Ectodermal cell (in vitro differentiated cells): ENCODE data around the gene HECTD3.
"Not testable (repeated sequence)": the region's sequence is repeated elsewhere in the genome, so short reads cannot be mapped to it uniquely, and the experiment has no call there.

Experiments
- H3K27ac ChIP-seq: 2 replicates; pipeline ENCODE4 v1.7.0; 2013; ENCODE audit warnings: mild to moderate bottlenecking, low read depth, low read length; ENCODE audit not compliant: insufficient read depth, poor library complexity, severe bottlenecking
- H3K27me3 ChIP-seq: 2 replicates; pipeline ENCODE4 v1.7.0; 2013; ENCODE audit warnings: mild to moderate bottlenecking, low read length; ENCODE audit not compliant: insufficient read depth, control insufficient read depth, poor library complexity, severe bottlenecking
- H3K36me3 ChIP-seq: one replicate; pipeline ENCODE4 v1.7.0; 2013; ENCODE audit warnings: low read length; ENCODE audit not compliant: control insufficient read depth, insufficient read depth
- H3K4me1 ChIP-seq: one replicate; pipeline ENCODE4 v1.7.0; 2013; ENCODE audit warnings: low read length; ENCODE audit not compliant: control insufficient read depth, insufficient read depth
- H3K4me3 ChIP-seq: 2 replicates; pipeline ENCODE4 v1.7.0; 2013; ENCODE audit warnings: low read depth, low read length, control low read depth; ENCODE audit not compliant: insufficient read depth
- H3K9me3 ChIP-seq: 2 replicates; pipeline ENCODE4 v1.7.0; 2013; ENCODE audit warnings: mild to moderate bottlenecking, low read length, moderate library complexity; ENCODE audit not compliant: control insufficient read depth
- WGBS, 2 experiments: methylation state at CpG; one replicate each; pipeline ENCODE4 v1.1.7; 2013; ENCODE audit warnings: missing lambda C conversion rate in 2 of 2; 5-methylcytosine and 5-hydroxymethylcytosine counted together

HECTD3 gene

DNA sequence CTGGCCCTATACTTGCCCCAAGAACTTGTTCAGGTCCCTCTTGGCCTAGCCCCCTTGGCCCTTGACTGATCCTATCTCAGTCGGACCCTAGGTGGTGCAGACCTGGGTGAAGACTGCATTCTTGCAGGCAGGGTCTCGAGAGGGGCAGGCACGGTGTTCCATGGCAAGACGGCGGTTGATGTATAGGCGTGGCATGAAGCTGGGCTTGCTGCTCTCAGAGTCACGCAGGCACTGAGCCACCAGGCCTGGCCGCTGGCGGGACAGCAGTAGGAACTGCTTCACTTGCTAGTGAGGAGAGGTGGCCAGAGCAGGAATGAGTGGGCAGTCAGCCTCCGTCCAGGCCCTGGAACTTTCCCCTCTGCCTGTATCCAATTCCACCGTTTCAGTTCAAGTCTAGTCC is 3.8 kb downstream of the HECTD3 start:
- no peak overlapping the region for H3K4me3 ChIP-seq
- H3K9me3 ChIP-seq = no peaks in the 10 kb centered on the region
- peaks cover 14% of the 10 kb centered on the region for H3K36me3 ChIP-seq
- no peak overlapping the region for H3K27ac ChIP-seq
- H3K27me3 ChIP-seq = peaks cover 5% of the 10 kb centered on the region
- no peaks in the 10 kb centered on the region for H3K4me1 ChIP-seq
- WGBS, 2 experiments = 85 to 87% methylated on average over 11 of the region's 11 CpGs

DNA sequence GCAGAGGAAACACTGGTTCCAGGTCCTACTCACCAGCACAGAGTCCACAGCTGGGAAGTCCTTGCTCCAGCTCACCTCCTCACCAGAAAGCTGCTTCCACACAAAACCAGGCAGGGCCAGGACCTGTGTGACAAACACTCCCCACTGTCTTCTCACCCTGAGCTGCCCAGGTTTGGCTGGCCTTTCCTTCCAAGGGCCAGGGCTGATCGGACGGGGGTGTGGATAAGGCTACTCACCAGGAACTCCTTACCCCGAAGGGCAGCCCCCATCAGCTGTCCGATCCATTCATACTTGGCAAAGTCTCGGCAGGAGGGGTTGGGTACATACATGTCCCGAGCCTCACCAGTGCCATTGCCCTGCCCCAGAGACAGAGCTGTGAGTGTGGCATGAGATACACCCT is 5.4 kb downstream of the HECTD3 start:
- H3K4me3 ChIP-seq = no peak overlapping the region
- no peaks in the 10 kb centered on the region for H3K4me1 ChIP-seq
- H3K36me3 ChIP-seq = peaks cover 14% of the 10 kb centered on the region
- WGBS, 2 experiments = 94 to 95% methylated on average over 6 of the region's 6 CpGs
- peaks cover 5% of the 10 kb centered on the region for H3K27me3 ChIP-seq
- H3K9me3 ChIP-seq = no peaks in the 10 kb centered on the region
- no peak overlapping the region for H3K27ac ChIP-seq

DNA sequence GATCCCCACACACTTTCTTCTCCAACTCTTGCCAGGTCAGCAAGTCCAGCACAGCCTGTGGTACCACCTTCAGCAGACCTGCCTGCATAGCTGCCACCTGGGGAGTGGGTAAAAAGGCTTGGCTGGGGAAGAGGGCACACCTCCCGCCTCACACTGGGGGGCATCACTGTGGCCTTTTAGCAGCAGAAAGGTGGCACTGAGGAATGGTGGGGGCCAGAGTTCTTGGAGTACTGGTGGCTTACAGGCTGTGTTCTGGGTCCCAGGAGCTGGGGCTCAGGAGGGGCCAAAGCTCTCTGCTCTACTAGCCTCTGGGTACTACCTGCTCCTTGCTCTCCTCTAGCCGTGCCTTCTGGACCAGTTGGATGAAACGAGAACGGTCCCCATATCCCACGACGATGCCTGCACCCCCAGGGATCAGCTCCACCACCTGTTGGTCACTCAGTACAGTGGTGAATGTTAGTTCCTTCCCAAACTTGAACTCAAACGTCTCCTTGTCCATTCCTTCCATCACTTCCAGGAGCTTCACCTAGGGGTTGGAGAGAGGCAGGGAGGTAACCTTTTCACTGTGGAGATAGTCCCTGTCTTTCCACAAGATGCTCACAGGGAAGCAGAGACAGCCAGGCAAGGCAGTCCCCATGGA is 6.7 kb downstream of the HECTD3 start:
- H3K9me3 ChIP-seq = no peaks in the 10 kb centered on the region

DNA sequence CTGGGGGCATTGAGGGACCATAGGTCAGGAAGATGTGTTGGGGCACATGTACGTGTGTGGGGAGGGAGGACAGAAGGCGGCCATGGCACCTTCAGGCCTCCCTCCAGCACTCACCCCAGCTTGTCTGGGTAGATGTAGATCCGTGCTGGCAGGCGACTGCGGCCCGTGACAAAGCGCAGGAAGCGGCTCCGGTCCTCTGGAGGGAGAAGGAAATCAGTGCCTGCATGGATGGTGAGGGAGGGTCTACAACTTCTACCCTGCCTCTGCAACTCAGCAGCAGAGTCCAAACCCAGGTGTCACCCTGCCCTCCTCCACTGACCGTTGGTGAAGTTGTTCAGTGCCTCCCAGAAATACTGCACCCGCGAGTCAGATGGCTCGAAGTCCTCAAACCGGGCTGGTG is 7.4 kb downstream of the HECTD3 start:
- Histone ChIP-seq H3K9me3 (no peaks in the 10 kb centered on the region), H3K4me1 (no peaks in the 10 kb centered on the region), H3K36me3 (peaks cover 14% of the 10 kb centered on the region), H3K4me3 (no peak overlapping the region), H3K27me3 (no peaks in the 10 kb centered on the region), H3K27ac (no peak overlapping the region)
- WGBS, 2 experiments = 95 to 96% methylated on average over 14 of the region's 14 CpGs

More for the DNA sequence above, 6.7 kb downstream of the HECTD3 start:
- H3K27ac ChIP-seq = no peak overlapping the region
- no peak overlapping the region for H3K4me3 ChIP-seq
- H3K36me3 ChIP-seq = peaks cover 14% of the 10 kb centered on the region
- H3K27me3 ChIP-seq = no peaks in the 10 kb centered on the region
- 92 to 98% methylated on average over 7 of the region's 7 CpGs for WGBS, 2 experiments
- no peaks in the 10 kb centered on the region for H3K4me1 ChIP-seq

DNA sequence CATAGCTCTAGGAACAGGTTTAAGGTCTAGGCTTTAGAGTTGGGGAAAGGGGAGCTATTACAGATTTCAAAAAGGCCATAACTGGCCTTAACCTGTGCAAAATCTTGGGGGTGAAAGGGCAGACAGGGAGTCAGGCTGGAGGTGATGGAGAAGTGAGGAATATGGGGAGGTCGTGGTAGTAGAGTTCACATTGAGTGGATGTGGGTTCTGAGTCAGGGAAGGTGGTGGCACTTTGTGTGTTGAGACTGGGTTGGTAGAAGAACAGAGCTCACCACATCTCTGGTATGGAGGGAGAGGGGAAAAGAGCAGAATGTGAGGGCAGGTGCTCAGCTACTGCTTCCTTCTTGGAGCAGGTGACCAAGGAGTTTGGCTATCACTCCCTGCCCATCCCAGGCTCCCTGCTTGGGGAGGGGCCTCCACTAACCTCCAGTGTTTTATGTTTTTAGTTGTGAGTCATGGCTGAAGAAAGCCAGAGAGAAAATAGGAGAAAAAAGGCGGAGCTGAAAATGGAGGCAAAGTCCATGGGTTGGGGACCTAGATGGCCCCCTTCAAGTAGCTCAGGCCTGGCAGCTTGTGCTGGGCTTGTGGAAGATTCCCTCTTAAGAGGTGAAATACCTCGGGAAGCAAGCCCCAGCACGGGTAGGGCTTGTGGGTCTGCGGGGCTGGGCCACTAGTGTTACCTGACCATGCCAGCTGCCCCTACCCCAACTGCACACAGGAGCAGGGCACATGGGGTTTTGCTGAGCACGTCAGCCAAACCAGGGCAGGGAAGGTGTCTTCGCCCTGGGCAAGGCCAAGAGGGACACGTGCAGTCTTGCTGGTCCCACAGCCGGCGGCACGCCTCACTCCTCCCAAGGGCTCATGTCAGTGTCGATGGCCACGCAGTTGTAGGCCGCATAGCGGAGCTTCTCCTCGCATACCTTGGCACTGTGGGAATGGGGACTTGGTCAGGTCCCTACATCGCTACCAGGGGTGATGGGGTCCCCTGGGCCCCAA is 8.2 kb downstream of the HECTD3 start:
- no peak overlapping the region for H3K27ac ChIP-seq
- H3K4me3 ChIP-seq = no peak overlapping the region
- no peaks in the 10 kb centered on the region for H3K9me3 ChIP-seq
- 94 to 95% methylated on average over 17 of the region's 17 CpGs for WGBS, 2 experiments
- H3K36me3 ChIP-seq = peaks cover 14% of the 10 kb centered on the region
- no peaks in the 10 kb centered on the region for H3K4me1 ChIP-seq
- H3K27me3 ChIP-seq = no peaks in the 10 kb centered on the region

DNA sequence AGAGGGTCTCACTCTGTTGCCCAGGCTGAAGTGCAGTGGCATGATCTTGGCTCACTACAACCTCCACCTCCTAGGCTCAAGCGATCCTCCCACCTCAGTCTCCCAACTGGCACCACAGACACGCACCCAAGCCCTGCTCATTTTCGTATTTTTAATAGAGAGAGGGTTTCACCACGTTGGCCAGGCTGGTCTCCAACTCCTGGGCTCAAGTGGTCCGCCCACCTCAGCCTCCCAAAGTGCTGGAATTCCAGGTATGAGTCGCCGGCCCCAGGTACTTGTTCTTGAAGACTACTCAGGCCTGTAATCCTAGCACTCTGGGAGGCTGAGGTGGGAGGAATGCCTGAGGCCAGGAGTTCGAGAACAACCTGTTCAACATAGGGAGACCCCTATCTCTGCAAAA is 9.5 kb downstream of the HECTD3 start:
- 89 to 92% methylated on average over 8 of the region's 8 CpGs for WGBS, 2 experiments
- not testable (repeated sequence) for H3K4me3 ChIP-seq, H3K27me3 ChIP-seq, H3K9me3 ChIP-seq, H3K27ac ChIP-seq, H3K4me1 ChIP-seq
- peaks cover 14% of the 10 kb centered on the region for H3K36me3 ChIP-seq

DNA sequence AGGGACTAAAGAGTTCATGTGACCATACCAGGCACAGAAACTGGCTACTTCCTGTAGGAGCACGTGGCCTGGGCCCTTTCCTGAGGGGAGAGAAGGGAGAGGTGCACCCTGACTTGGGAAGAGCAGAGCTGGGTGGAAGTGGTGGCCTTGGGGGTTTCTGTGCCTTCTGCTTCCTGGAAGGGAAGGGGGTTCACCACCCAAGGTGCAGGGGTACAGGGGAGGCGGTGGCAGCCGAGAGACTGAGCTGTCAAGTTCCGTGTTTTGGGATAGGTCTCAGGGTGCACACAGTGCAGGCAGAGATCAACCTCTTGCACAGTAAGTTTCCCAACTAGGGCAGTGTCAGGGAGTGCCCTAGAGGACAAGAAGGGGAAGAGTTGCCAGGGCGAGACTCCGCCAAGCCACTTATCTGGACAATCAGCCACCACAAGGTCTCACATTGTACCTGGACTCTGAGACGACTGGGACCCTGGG is 10.1 kb downstream of the HECTD3 start:
- no peak overlapping the region for H3K27ac ChIP-seq
- H3K4me1 ChIP-seq = no peaks in the 10 kb centered on the region
- peaks cover 14% of the 10 kb centered on the region for H3K36me3 ChIP-seq
- H3K9me3 ChIP-seq = no peaks in the 10 kb centered on the region
- H3K27me3 ChIP-seq = no peaks in the 10 kb centered on the region
- WGBS, 2 experiments = 86 to 90% methylated on average over 7 of the region's 7 CpGs
- no peak overlapping the region for H3K4me3 ChIP-seq

DNA sequence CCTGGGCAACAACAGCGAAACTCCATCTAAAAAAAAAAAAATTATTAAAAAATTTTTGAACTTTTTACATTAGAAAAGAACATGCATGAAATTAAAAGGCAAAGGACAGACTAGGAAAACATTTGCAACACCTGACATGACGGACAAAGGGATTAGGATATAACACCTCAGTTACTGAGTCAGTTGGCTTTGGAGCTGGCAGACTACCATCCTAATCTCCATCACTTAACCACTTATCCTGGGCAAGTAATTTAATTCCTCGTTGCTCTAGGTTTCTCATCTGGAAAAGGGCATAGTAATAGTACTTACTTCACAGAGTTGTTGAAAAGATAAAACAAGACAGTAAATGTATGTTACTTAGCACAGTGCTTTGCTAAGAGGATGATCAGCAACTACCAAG is 11.9 kb downstream of the HECTD3 start:
- 94 to 97% methylated on average over 2 to 3 of the region's 3 CpGs for WGBS, 2 experiments
- Histone ChIP-seq H3K9me3 (no peaks in the 10 kb centered on the region), H3K27me3 (no peaks in the 10 kb centered on the region), H3K4me3 (no peak overlapping the region), H3K4me1 (no peaks in the 10 kb centered on the region), H3K27ac (no peak overlapping the region), H3K36me3 (peaks cover 13% of the 10 kb centered on the region)

DNA sequence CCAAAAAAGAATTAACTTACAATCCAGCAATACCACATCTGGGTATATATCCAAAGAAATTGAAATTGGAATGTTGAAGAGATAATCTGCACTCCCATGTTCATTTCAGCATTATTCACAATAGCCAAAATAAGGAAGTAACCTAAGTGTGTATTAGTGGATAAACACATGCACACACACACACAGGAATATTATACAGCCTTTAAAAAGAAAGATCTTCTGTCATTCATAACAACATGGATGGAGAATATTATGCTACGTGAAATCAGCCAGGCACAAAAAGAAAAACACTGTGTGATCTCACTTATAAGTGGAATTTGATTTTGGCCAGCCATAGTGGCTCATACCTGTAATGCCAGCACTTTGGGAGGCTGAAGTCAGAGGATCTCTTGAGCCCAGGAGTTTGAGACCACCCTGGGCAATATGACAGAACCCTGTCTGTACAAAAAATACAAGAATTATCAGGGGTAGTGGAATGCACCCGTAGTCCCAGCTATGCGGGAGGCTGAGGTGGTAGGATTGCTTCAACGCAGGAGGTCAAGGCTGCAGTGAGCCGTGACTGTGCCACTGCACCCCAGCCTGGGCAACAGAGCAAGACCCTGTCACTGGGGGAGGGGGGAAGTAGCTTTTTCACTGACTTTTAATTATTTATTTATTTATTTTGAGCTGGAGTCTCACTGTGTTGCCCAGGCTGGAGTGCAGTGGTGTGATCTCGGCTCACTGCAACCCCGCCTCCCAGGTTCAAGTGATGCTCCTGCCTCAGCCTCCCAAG is 15.5 kb downstream of the HECTD3 start:
- no peaks in the 10 kb centered on the region for H3K9me3 ChIP-seq
- H3K36me3 ChIP-seq = no peaks in the 10 kb centered on the region
- no peaks in the 10 kb centered on the region for H3K4me1 ChIP-seq
- no peaks in the 10 kb centered on the region for H3K27me3 ChIP-seq
- no peak overlapping the region for H3K4me3 ChIP-seq
- no peak overlapping the region for H3K27ac ChIP-seq
- 95% methylated on average over 7 of the region's 7 CpGs for WGBS, 2 experiments
